ENCODE measurements around the gene EPS8.

The EPS8 gene

GRCh38 chr12:15722951-15723350, 66.2 kb downstream of the EPS8 start:
- Mint-ChIP-seq H3K9me3 (no peaks in the 10 kb centered on the region), H3K4me1 (no peaks in the 10 kb centered on the region), H3K36me3 (no peaks in the 10 kb centered on the region), H3K4me3 (no peak overlapping the region), H3K27ac (no peak overlapping the region)
- no peak for ATAC-seq
- no peak for DNase-seq (ENCODE audit: low spot score in 2 of 2)

GRCh38 chr12:15721316-15722115, 67.7 kb downstream of the EPS8 start:
- Mint-ChIP-seq H3K27ac (no peak overlapping the region), H3K36me3 (no peaks in the 10 kb centered on the region), H3K4me3 (no peak overlapping the region), H3K4me1 (no peaks in the 10 kb centered on the region), H3K9me3 (no peaks in the 10 kb centered on the region)
- ATAC-seq (no peak), DNase-seq (ENCODE audit: low spot score in 2 of 2) (no peak)

GRCh38 chr12:15720295-15720694, 68.9 kb downstream of the EPS8 start:
- Mint-ChIP-seq H3K4me3 (no peak overlapping the region), H3K36me3 (no peaks in the 10 kb centered on the region), H3K27ac (no peak overlapping the region), H3K9me3 (no peaks in the 10 kb centered on the region), H3K4me1 (no peaks in the 10 kb centered on the region)
- DNase-seq (ENCODE audit: low spot score in 2 of 2) (no peak), ATAC-seq (no peak)

- Mint-ChIP-seq H3K4me1 (no peaks in the 10 kb centered on the region), H3K9me3 (no peaks in the 10 kb centered on the region), H3K27ac (no peak overlapping the region), H3K4me3 (no peak overlapping the region), H3K36me3 (no peaks in the 10 kb centered on the region)
- ATAC-seq (no peak), DNase-seq (ENCODE audit: low spot score in 2 of 2) (no peak)
Observed at GRCh38 chr12:15719230-15719629, 70.0 kb downstream of the EPS8 start.

DNA sequence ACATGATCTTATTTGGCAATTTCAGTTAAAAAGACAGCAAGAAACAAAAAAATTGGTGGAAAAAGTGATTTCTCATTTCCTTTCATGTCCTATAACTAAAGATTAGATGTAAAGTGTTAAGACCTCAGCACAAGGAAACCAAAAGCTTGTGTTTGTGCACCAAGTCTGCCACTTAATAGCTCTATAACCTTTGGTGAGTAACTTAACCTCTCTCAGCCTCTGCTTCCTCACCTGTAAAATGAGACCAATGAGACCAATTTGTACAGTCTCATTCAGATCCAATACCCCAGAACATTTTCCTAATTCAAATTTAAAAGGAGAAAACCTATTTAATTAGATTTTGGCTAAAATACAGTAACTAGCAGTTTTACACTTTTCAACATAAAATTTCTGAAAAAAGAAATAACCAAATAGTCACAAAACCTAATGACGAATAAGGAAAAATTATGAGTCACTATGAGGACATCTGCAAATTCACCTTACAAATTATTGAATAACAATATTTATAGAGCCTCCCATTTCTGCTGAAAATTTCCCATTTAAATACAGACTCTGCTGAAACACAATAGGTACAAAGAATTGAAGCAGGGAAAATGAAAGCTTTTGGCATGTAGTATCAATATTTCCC, 71.1 kb downstream of the EPS8 start:
- Mint-ChIP-seq H3K9me3 (no peaks in the 10 kb centered on the region), H3K36me3 (no peaks in the 10 kb centered on the region)

DNA sequence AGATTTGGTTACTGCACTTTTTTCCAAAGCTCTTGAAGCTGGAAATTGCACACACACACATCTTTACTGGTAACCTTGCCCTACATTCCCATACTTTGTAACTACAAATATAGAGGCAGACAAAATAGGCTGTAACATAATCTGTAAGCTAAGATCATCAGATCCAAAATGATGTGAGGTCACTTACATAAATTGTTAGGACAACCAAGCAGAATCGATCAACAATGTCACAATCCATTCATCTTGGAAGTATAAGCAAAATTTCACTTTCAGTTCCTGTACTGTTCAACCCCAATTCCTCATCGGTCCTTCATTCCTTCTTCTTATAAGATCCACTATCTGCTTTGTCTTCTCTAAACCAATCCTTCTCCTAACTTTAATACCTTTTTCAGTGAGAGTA, 72.6 kb downstream of the EPS8 start:
- H3K4me1 Mint-ChIP-seq: no peaks in the 10 kb centered on the region
- H3K4me3 Mint-ChIP-seq: no peak overlapping the region
- ATAC-seq: no peak
- no peak for DNase-seq (ENCODE audit: low spot score in 2 of 2)
- no peaks in the 10 kb centered on the region for H3K36me3 Mint-ChIP-seq
- no peaks in the 10 kb centered on the region for H3K9me3 Mint-ChIP-seq
- H3K27ac Mint-ChIP-seq: no peak overlapping the region

More for the DNA sequence above, 71.1 kb downstream of the EPS8 start:
- Mint-ChIP-seq H3K4me3 (no peak overlapping the region), H3K4me1 (no peaks in the 10 kb centered on the region), H3K27ac (no peak overlapping the region)
- no peak for ATAC-seq
- DNase-seq (ENCODE audit: low spot score in 2 of 2): no peak

GRCh38 chr12:15714256-15714655, 74.9 kb downstream of the EPS8 start:
- Mint-ChIP-seq H3K4me3 (no peak overlapping the region), H3K36me3 (no peaks in the 10 kb centered on the region), H3K9me3 (no peaks in the 10 kb centered on the region), H3K27ac (no peak overlapping the region), H3K4me1 (no peaks in the 10 kb centered on the region)
- no peak for ATAC-seq
- no peak for DNase-seq (ENCODE audit: low spot score in 2 of 2)

- Mint-ChIP-seq H3K4me3 (no peak overlapping the region), H3K27ac (no peak overlapping the region), H3K9me3 (no peaks in the 10 kb centered on the region), H3K36me3 (no peaks in the 10 kb centered on the region), H3K4me1 (no peaks in the 10 kb centered on the region)
- ATAC-seq (no peak), DNase-seq (ENCODE audit: low spot score in 2 of 2) (no peak)
Observed at GRCh38 chr12:15712823-15713660, 76.1 kb downstream of the EPS8 start.

DNA sequence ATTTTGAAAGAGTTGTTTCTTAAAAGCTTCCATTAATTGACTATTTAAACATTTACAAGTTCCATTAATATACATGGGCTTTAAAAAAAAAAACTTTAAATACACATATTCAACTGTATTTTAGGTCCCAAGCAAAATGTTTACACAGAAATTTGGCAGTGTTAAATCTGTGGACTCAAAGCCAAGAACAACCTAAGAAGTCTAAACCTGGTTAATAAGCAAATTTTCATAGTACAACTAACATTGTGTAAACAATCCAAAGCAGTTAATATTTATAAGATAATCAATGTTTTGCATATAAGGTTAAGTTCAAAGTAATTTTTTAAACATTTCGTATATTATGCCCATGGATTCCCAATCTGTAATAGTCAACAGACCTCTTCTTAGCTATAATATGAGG, 77.0 kb downstream of the EPS8 start:
- Mint-ChIP-seq H3K27ac (no peak overlapping the region), H3K4me3 (no peak overlapping the region), H3K4me1 (no peaks in the 10 kb centered on the region), H3K9me3 (no peaks in the 10 kb centered on the region), H3K36me3 (no peaks in the 10 kb centered on the region)
- DNase-seq (ENCODE audit: low spot score in 2 of 2): no peak
- ATAC-seq: no peak

DNA sequence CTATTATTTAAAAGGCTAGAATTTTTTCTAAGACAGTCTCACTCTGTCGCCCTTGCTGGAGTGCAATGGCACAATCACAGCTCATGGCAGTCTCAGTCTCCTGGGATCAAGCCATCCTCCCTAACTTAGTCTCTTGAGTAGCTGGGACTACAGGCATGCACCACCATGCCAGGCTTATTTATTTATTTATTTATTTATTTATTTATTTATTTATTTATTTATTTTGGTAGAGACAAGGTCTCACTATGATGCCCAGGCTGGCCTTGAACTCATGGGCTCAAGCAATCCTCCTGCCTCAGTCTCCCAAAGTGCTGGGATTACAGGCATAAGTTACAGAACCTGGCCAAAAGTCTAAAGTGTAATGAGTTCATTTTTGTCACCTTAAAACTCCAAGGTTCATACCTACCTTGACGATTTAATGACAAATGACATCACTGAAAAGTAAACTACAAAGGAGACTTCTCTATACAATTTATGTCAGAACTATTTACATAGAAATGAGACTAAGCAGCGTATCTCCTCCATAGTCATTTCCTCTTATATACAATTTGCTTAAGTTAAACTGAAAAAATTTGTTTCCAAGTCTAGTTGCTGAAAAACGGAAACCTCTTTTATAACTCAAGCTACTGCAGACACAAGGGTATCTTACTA, 78.2 kb downstream of the EPS8 start:
- Mint-ChIP-seq H3K36me3 (no peaks in the 10 kb centered on the region), H3K4me3 (no peak overlapping the region), H3K9me3 (no peaks in the 10 kb centered on the region), H3K27ac (no peak overlapping the region), H3K4me1 (no peaks in the 10 kb centered on the region)
- no peak for ATAC-seq
- DNase-seq (ENCODE audit: low spot score in 2 of 2): no peak

GRCh38 chr12:15709551-15709950, 79.6 kb downstream of the EPS8 start:
- Mint-ChIP-seq H3K4me1 (no peaks in the 10 kb centered on the region), H3K4me3 (no peak overlapping the region), H3K27ac (no peak overlapping the region), H3K36me3 (no peaks in the 10 kb centered on the region), H3K9me3 (no peaks in the 10 kb centered on the region)
- ATAC-seq (no peak), DNase-seq (ENCODE audit: low spot score in 2 of 2) (no peak)

DNA sequence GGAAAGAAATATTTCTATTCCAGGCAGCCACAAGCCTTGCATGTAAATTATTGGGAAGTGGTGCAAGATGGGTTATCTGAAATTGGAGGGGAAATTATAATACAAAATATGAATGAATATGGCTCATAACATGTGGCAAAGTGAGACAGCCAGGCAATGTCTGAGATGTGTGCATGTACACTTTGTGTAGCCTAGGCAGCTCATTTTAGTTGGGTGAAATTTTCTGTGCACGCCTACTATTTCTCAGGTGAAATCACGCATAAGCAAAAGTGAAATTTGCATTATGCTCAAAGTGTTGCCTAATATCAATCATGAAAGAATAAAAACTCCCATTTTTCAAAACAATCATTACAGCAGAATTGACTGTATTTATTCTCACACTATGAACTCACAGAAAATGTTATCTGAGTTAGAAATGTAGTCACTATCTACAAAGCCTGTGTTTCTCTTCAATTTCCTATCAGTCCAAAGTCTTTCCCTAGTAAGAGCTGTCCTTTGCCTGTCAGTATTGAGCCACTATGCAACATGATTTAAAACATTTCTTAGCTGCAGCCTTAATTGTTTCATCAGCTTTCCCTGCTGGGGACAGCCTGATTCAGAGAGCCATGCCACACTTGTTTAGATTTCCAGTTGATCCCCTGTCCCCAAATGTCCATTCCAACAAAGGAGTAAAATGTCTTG, 80.7 kb downstream of the EPS8 start:
- ATAC-seq (no peak), DNase-seq (ENCODE audit: low spot score in 2 of 2) (no peak)
- Mint-ChIP-seq H3K4me3 (no peak overlapping the region), H3K4me1 (no peaks in the 10 kb centered on the region), H3K27ac (no peak overlapping the region), H3K36me3 (no peaks in the 10 kb centered on the region), H3K9me3 (no peaks in the 10 kb centered on the region)

GRCh38 chr12:15707516-15708199, 81.5 kb downstream of the EPS8 start:
- no peak overlapping the region for H3K4me3 Mint-ChIP-seq
- H3K36me3 Mint-ChIP-seq: no peaks in the 10 kb centered on the region
- H3K27ac Mint-ChIP-seq: no peak overlapping the region
- DNase-seq (ENCODE audit: low spot score in 2 of 2) (no peak), ATAC-seq (peak; percentile 24)
- H3K4me1 Mint-ChIP-seq: no peaks in the 10 kb centered on the region
- no peaks in the 10 kb centered on the region for H3K9me3 Mint-ChIP-seq

- Mint-ChIP-seq H3K4me3 (no peak overlapping the region), H3K4me1 (peaks cover 5% of the 10 kb centered on the region), H3K27ac (no peak overlapping the region), H3K9me3 (no peaks in the 10 kb centered on the region), H3K36me3 (no peaks in the 10 kb centered on the region)
- no peak for ATAC-seq
- DNase-seq (ENCODE audit: low spot score in 2 of 2): no peak
Observed at GRCh38 chr12:15706010-15706676, 83.0 kb downstream of the EPS8 start.
